Fibroblast of lung (primary cell): ENCODE results near the gene SLIT3. TPM values are rescaled to one million over a fixed set of nuclear protein-coding genes. Genes with fewer than 3 reads are reported as not detected.
A peak's percentile ranks its signal among the peaks of the same experiment; 100 is the strongest.

Experiments
- DNase-seq, 2 donors: peaks; one replicate each; pipeline versions ENCODE4 v3.0.0 to v3.0.0-alpha.2; 2010; ENCODE audit warnings: low read depth in 2 of 2
- H2AFZ ChIP-seq: 2 replicates; pipeline ENCODE4 v1.5.1; 2012; ENCODE audit warnings: low read length, control low read depth, inconsistent platforms
- H3K27ac ChIP-seq: 2 replicates; pipeline ENCODE4 v1.5.1; 2011; ENCODE audit warnings: low read length, control low read depth; ENCODE audit not compliant: insufficient read depth
- H3K27me3 ChIP-seq: 2 replicates; pipeline ENCODE4 v1.5.1; 2011; ENCODE audit warnings: mild to moderate bottlenecking, low read length; ENCODE audit not compliant: control insufficient read depth, insufficient read depth
- H3K36me3 ChIP-seq: 2 replicates; pipeline ENCODE4 v1.5.1; 2011; ENCODE audit warnings: low read length; ENCODE audit not compliant: control insufficient read depth, insufficient read depth
- H3K4me1 ChIP-seq: 2 replicates; pipeline ENCODE4 v1.5.1; 2011; ENCODE audit warnings: low read length; ENCODE audit not compliant: control insufficient read depth, insufficient read depth; ENCODE audit errors: extremely low read depth
- H3K4me2 ChIP-seq: 2 replicates; pipeline ENCODE4 v1.5.1; 2011; ENCODE audit warnings: low read length, control low read depth; ENCODE audit not compliant: insufficient read depth; ENCODE audit errors: extremely low read depth
- H3K4me3 ChIP-seq, 4 experiments: fragments of 200-600 bp in 1 of 4; sonication (generic) in 1 of 4; replicated peaks in 1 of 4; 2 replicates each; pipeline ENCODE4 v1.5.1; 2011 to 2016; ENCODE audit warnings: low read length in 4 of 4, low read depth in 3 of 4, mild to moderate bottlenecking in 3 of 4, control low read depth in 2 of 4, inconsistent platforms in 1 of 4, mixed read lengths in 1 of 4; ENCODE audit not compliant: insufficient read depth in 1 of 4; ENCODE audit errors: control extremely low read depth in 1 of 4
- H3K79me2 ChIP-seq: 2 replicates; pipeline ENCODE4 v1.5.1; 2012; ENCODE audit warnings: mild to moderate bottlenecking, low read length, inconsistent platforms; ENCODE audit not compliant: control insufficient read depth, insufficient read depth
- H3K9ac ChIP-seq: 2 replicates; pipeline ENCODE4 v1.5.1; 2011; ENCODE audit warnings: mild to moderate bottlenecking, low read length, control low read depth; ENCODE audit not compliant: insufficient read depth
- H3K9me3 ChIP-seq: 2 replicates; pipeline ENCODE4 v1.5.1; 2012; ENCODE audit warnings: low read depth, low read length; ENCODE audit not compliant: control insufficient read depth, insufficient read depth
- H4K20me1 ChIP-seq: 2 replicates; pipeline ENCODE4 v1.5.1; 2011; ENCODE audit warnings: low read length; ENCODE audit not compliant: control insufficient read depth, insufficient read depth; ENCODE audit errors: extremely low read depth
- CTCF ChIP-seq, 2 donors: IDR thresholded peaks in 1 of 2; conservative IDR thresholded peaks in 1 of 2; 1 replicate in 1 of 2; 2 replicates in 1 of 2; pipeline ENCODE4 v1.5.1; 2011 to 2012; ENCODE audit warnings: low read length in 2 of 2, control low read depth in 1 of 2, inconsistent platforms in 1 of 2, low read depth in 1 of 2, mild to moderate bottlenecking in 1 of 2
- EZH2 ChIP-seq: IDR thresholded peaks from 2 replicates; pipeline ENCODE4 v1.5.1; 2012; ENCODE audit warnings: low read length, control low read depth, mild to moderate bottlenecking; ENCODE audit errors: missing control alignments
- polyA plus RNA-seq, 2 donors: library from polyadenylated mRNA; depleted of rRNA in 1 of 2; stranded (reverse) in 1 of 2; unstranded in 1 of 2; fragments of >200 nt; gene quantifications; 2 replicates each; pipeline ENCODE4 v1.2.1, GENCODE V29; 2011 to 2012; ENCODE audit warnings: missing spikeins in 1 of 2
- total RNA-seq: library from RNA; depleted of rRNA; stranded (reverse); fragments of >200 nt; gene quantifications from 2 replicates; pipeline ENCODE4 v1.2.1, GENCODE V29; 2014

Gene SLIT3
- total and polyA plus RNA-seq, 2 donors (not counting 1 experiment from before 2014, with no cell fraction given) = 1.6 to 4.6 TPM

- Histone ChIP-seq H2AFZ (no peak overlapping the region), H3K4me2 (no peak overlapping the region), H3K4me1 (no peaks in the 10 kb centered on the region), H3K9me3 (no peaks in the 10 kb centered on the region), H3K36me3 (no peaks in the 10 kb centered on the region), H3K27me3 (no peaks in the 10 kb centered on the region), H3K9ac (no peak overlapping the region), H3K79me2 (no peaks in the 10 kb centered on the region), H4K20me1 (no peaks in the 10 kb centered on the region), H3K4me3 (no peak overlapping the region), H3K27ac (no peak overlapping the region)
- no peak for TF ChIP-seq EZH2
- DNase-seq = no peak
Measured at GRCh38 chr5:168882283-168882682, 418.7 kb downstream of the SLIT3 start.

GRCh38 chr5:168881427-168882149 lies 419.4 kb downstream of the SLIT3 start:
- Histone ChIP-seq H3K4me2 (no peak overlapping the region), H3K27ac (no peak overlapping the region), H3K36me3 (no peaks in the 10 kb centered on the region), H3K9me3 (no peaks in the 10 kb centered on the region), H2AFZ (no peak overlapping the region), H3K79me2 (no peaks in the 10 kb centered on the region), H4K20me1 (no peaks in the 10 kb centered on the region), H3K27me3 (no peaks in the 10 kb centered on the region), H3K9ac (no peak overlapping the region), H3K4me1 (no peaks in the 10 kb centered on the region), H3K4me3 (no peak overlapping the region)
- no peak for DNase-seq
- TF ChIP-seq EZH2 = no peak
- no peak for TF ChIP-seq CTCF (conservative IDR thresholded peaks at IDR 0.05 in 1 of 2, IDR thresholded peaks at IDR 0.05 in 1 of 2; ENCODE audit: low read depth in 1 of 2, low read length in 2 of 2)

GRCh38 chr5:168879929-168880328 lies 421.0 kb downstream of the SLIT3 start:
- H3K27ac ChIP-seq = no peak overlapping the region
- no peaks in the 10 kb centered on the region for H4K20me1 ChIP-seq
- H3K36me3 ChIP-seq = no peaks in the 10 kb centered on the region
- no peak overlapping the region for H3K9ac ChIP-seq
- no peak overlapping the region for H3K4me2 ChIP-seq
- no peak overlapping the region for H3K4me3 ChIP-seq
- H3K9me3 ChIP-seq = no peaks in the 10 kb centered on the region
- H3K4me1 ChIP-seq = no peaks in the 10 kb centered on the region
- TF ChIP-seq EZH2 (no peak), CTCF (conservative IDR thresholded peaks at IDR 0.05 in 1 of 2, IDR thresholded peaks at IDR 0.05 in 1 of 2; ENCODE audit: low read depth in 1 of 2, low read length in 2 of 2) (no peak)
- H3K79me2 ChIP-seq = no peaks in the 10 kb centered on the region
- H3K27me3 ChIP-seq = no peaks in the 10 kb centered on the region
- peak in 1 of 2 donors; percentile 10 for DNase-seq
- no peak overlapping the region for H2AFZ ChIP-seq
